Neutrophil (primary cell): ENCODE results near the gene TUBB2B.

Source experiments
- H3K27ac ChIP-seq: fragments of 200-600 bp; sonication (generic); 2 replicates; pipeline ENCODE4 v1.5.1; 2016; ENCODE audit warnings: mild to moderate bottlenecking, moderate library complexity
- H3K27me3 ChIP-seq: fragments of 200-600 bp; sonication (generic); 2 replicates; pipeline ENCODE4 v1.6.0; 2016; ENCODE audit warnings: mild to moderate bottlenecking
- H3K36me3 ChIP-seq: fragments of 200-600 bp; sonication (generic); 2 replicates; pipeline ENCODE4 v1.5.1; 2017
- H3K4me1 ChIP-seq, 2 experiments: fragments of 200-600 bp in 1 of 2; sonication (generic) in 1 of 2; 1 replicate in 1 of 2; 2 replicates in 1 of 2; pipeline versions ENCODE4 v1.5.1 to v1.6.1; 2013 to 2016; ENCODE audit warnings: low read depth in 1 of 2, low read length in 1 of 2, mild to moderate bottlenecking in 1 of 2, moderate library complexity in 1 of 2; ENCODE audit not compliant: control insufficient read depth in 1 of 2, insufficient read depth in 1 of 2
- H3K4me3 ChIP-seq, 2 experiments: fragments of 200-600 bp in 1 of 2; sonication (generic) in 1 of 2; 1 replicate in 1 of 2; 2 replicates in 1 of 2; pipeline ENCODE4 v1.5.1; 2013 to 2016; ENCODE audit warnings: low read depth in 1 of 2, low read length in 1 of 2, mild to moderate bottlenecking in 1 of 2, moderate library complexity in 1 of 2
- H3K9me3 ChIP-seq: fragments of 200-600 bp; sonication (generic); 2 replicates; pipeline ENCODE4 v1.5.1; 2016
- TF ChIP-seq, protein P1 (sequence below): fragments of 200-600 bp; sonication (generic); IDR thresholded peaks from 2 replicates; pipeline ENCODE4 v1.5.1; 2016; ENCODE audit warnings: antibody characterized with exemption

Gene TUBB2B

DNA sequence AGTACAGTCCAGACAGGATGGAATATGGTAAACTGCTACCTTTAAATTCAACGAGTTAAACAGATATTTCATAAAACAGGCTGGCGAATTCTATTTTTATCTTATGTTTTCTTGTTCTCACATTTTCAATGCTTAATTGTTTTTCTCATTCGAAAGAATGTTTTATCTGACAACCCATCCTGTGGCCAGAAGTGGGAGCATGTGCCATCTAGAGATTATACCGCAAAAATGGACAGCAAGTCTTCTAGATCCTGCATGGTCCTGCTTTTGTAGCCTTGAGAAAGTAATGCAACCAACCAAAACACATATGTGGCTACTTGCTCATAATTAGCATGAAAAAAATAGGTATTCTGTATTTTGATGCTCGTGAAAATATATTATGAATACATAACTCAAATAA, 30.7 kb downstream of the TUBB2B start:
- H3K27ac ChIP-seq, result no peak overlapping the region
- TF ChIP-seq, protein P1, sequence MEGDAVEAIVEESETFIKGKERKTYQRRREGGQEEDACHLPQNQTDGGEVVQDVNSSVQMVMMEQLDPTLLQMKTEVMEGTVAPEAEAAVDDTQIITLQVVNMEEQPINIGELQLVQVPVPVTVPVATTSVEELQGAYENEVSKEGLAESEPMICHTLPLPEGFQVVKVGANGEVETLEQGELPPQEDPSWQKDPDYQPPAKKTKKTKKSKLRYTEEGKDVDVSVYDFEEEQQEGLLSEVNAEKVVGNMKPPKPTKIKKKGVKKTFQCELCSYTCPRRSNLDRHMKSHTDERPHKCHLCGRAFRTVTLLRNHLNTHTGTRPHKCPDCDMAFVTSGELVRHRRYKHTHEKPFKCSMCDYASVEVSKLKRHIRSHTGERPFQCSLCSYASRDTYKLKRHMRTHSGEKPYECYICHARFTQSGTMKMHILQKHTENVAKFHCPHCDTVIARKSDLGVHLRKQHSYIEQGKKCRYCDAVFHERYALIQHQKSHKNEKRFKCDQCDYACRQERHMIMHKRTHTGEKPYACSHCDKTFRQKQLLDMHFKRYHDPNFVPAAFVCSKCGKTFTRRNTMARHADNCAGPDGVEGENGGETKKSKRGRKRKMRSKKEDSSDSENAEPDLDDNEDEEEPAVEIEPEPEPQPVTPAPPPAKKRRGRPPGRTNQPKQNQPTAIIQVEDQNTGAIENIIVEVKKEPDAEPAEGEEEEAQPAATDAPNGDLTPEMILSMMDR, result no peak
- no peaks in the 10 kb centered on the region for H3K4me1 ChIP-seq
- H3K36me3 ChIP-seq, result no peaks in the 10 kb centered on the region
- peaks cover 20% of the 10 kb centered on the region for H3K27me3 ChIP-seq
- H3K9me3 ChIP-seq, result no peaks in the 10 kb centered on the region
- no peak overlapping the region for H3K4me3 ChIP-seq

DNA sequence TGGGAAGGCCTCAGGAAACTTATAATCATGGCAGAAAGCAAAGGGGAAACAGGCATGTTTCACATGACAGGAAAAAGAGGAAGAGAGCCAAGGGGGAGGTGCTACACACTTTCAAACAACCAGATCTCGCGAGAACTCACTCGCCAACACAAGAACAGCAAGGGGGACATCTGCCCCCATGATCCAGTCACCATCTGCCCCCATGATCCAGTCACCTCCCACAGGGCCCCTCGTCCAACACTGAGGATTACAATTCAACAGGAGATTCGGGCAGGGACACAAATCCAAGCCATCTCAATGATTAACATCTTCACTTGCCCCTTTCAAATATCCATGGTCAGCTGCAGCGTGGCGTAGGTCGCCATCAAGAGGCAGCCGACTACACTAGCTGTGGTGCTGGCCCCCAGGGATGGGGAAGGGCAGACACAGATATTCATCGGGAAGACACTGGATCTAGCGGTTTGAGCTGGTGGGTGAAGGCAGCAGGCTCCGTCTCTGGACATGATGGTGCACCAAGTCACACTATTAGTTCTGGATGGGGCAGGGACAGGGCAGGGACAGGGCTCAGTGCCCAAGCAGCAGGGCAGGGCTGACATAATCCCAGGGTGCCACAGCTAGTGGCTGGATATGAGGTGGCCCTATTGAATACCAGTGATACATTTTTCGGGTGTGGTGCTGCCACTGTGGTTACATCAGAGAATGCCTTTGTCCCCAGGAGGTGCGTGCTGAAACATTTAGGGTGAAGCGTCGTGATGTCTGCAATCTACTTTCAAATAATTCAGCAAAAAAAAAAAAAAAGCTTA, 31.6 kb downstream of the TUBB2B start:
- no peaks in the 10 kb centered on the region for H3K4me1 ChIP-seq
- no peak overlapping the region for H3K27ac ChIP-seq
- H3K4me3 ChIP-seq, result no peak overlapping the region
- TF ChIP-seq, protein P1, result no peak
- H3K36me3 ChIP-seq, result no peaks in the 10 kb centered on the region
- peaks cover 20% of the 10 kb centered on the region for H3K27me3 ChIP-seq
- H3K9me3 ChIP-seq, result no peaks in the 10 kb centered on the region

DNA sequence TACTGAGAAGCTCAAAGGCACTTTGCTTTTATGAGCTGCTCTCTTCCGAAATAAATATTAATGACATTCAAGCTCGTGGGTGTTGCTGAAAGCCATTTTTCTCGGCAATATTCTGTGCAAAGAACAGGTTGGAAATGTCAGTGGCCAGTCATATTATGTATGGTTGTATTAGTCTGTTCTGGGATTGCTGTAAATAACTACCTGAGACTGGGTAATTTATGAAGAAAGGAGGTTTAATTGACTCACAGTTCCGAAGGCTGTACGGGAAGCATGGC, 32.1 kb downstream of the TUBB2B start:
- Histone ChIP-seq H3K27me3 (peaks cover 19% of the 10 kb centered on the region), H3K4me3 (no peak overlapping the region), H3K4me1 (no peaks in the 10 kb centered on the region), H3K9me3 (no peaks in the 10 kb centered on the region), H3K36me3 (no peaks in the 10 kb centered on the region), H3K27ac (no peak overlapping the region)
- TF ChIP-seq, protein P1, result no peak

DNA sequence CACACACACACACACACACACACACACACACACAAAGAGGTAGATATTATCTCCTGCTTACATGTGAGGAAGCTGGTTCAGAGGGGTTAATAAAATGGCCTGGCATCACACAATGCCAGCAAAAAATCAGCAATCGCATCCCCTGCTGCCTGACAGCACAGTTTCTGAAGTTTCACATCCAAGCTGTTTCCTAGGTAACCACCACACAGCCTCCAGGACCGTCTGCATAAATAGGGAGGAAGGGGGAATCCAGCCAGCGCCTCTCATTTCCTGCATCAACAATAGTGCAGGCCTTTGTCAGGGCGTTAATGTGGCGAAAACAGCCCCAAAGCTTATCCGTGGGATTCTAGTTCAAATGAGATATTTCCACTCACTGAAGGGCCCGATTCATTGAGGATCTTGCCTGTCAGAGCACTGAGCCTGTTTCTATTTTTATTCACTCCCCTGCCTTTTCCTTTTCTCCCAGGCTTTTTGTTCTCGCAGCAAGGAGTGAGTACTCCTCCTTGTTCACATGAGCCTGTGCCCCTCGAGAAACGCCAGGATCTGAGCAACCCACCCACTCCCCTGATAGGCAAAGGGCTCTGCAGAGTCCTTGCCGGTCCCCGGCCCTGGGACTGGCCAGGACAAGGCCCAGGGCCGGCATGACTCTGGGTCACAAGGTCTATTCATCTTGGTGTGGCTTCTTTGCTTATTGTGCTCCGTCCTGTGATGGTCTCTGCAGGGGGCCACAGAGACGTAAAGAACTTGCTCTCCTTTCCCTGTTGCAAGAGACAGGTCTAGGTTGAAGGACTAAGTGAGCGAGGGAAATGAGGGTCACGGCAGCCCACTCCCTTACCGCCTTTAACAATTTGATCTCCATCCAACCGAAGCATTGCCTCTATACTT, 32.7 kb downstream of the TUBB2B start:
- no peak overlapping the region for H3K27ac ChIP-seq
- peaks cover 18% of the 10 kb centered on the region for H3K27me3 ChIP-seq
- TF ChIP-seq, protein P1, result no peak
- H3K9me3 ChIP-seq, result no peaks in the 10 kb centered on the region
- no peak overlapping the region for H3K4me3 ChIP-seq
- no peaks in the 10 kb centered on the region for H3K36me3 ChIP-seq
- H3K4me1 ChIP-seq, result no peaks in the 10 kb centered on the region

DNA sequence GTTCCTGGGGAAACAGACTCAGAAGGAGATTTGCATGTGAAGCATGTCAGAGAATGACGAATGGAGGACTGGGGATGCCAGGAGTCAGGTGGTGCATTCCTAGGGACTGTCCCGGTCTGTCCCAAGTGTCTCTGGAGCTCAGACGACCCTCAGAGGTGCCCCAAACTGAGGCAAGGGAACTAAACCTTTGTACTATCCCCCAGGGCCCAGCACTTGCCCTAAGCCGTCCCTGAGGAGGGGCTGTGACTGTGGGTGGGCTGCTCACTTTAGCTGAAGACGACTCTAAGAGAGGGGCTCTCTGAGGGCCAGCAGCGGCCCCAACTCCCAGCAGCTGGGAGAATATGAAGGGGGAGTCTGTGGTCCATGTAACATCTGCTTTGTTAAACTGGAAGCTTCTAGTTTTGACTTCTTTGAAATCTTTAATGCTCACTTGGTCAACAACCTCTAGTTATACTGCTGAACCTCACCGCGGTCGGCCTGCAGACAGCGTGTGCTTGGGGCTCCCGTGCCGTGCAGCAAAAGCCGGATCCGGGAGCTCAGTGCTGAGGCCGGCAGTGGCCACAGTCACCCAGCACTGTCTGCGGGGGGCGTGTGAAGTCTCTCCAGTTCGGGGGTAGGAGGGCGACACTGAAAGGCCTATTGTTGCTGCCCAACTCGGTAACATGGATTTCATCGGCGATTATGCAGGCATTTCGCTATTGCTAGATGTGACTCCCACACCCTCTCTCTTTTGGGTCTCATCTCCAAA, 34.2 kb downstream of the TUBB2B start:
- Histone ChIP-seq H3K27me3 (peaks cover 10% of the 10 kb centered on the region), H3K4me3 (no peak overlapping the region), H3K4me1 (no peaks in the 10 kb centered on the region), H3K9me3 (no peaks in the 10 kb centered on the region), H3K27ac (no peak overlapping the region), H3K36me3 (no peaks in the 10 kb centered on the region)
- TF ChIP-seq, protein P1, result no peak
